Neural progenitor cell (in vitro differentiated cells): ENCODE results near the gene SLC6A11. TPM values are rescaled to one million over a fixed set of nuclear protein-coding genes. Genes with fewer than 3 reads are reported as not detected.

Experiments
- DNase-seq: peaks from one replicate; pipeline ENCODE4 v3.0.0-alpha.2; 2016; ENCODE audit warnings: low spot score
- H2AFZ ChIP-seq: fragments of 200-600 bp; sonication (generic); replicated peaks from 2 replicates; pipeline ENCODE4 v1.6.1; 2016; ENCODE audit warnings: antibody characterized with exemption
- H3F3A ChIP-seq: fragments of 200-600 bp; sonication (generic); 2 replicates; pipeline ENCODE4 v1.6.1; 2016; ENCODE audit warnings: antibody characterized with exemption, low read depth
- H3K27ac ChIP-seq: fragments of 200-600 bp; sonication (generic); 2 replicates; pipeline ENCODE4 v1.5.1; 2016; ENCODE audit warnings: mild to moderate bottlenecking
- H3K27me3 ChIP-seq: fragments of 200-600 bp; sonication (generic); 2 replicates; pipeline ENCODE4 v1.6.1; 2016; ENCODE audit warnings: mild to moderate bottlenecking, moderate library complexity
- H3K36me3 ChIP-seq: fragments of 200-600 bp; sonication (generic); 2 replicates; pipeline ENCODE4 v1.5.1; 2016
- H3K4me1 ChIP-seq: fragments of 200-600 bp; sonication (generic); 2 replicates; pipeline ENCODE4 v1.6.1; 2016; ENCODE audit warnings: mixed run types
- H3K4me2 ChIP-seq: fragments of 200-600 bp; sonication (generic); 2 replicates; pipeline ENCODE4 v1.6.1; 2016
- H3K4me3 ChIP-seq: fragments of 200-600 bp; sonication (generic); 2 replicates; pipeline ENCODE4 v1.5.1; 2016
- H3K79me2 ChIP-seq: fragments of 200-600 bp; sonication (generic); 2 replicates; pipeline ENCODE4 v1.6.1; 2016; ENCODE audit warnings: low read depth
- H3K9ac ChIP-seq: fragments of 200-600 bp; sonication (generic); 2 replicates; pipeline ENCODE4 v1.6.1; 2016
- H3K9me3 ChIP-seq: fragments of 200-600 bp; sonication (generic); 2 replicates; pipeline ENCODE4 v1.5.1; 2016; ENCODE audit warnings: low read depth
- H4K20me1 ChIP-seq: fragments of 200-600 bp; sonication (generic); 2 replicates; pipeline ENCODE4 v1.6.1; 2016; ENCODE audit warnings: low read depth
- H3K27ac Mint-ChIP-seq: 3 replicates; pipeline ENCODE4 v1.8.0; 2021; ENCODE audit warnings: mixed read lengths
- H3K27me3 Mint-ChIP-seq: 2 replicates; pipeline ENCODE4 v1.8.0; 2022; ENCODE audit warnings: low read depth, mild to moderate bottlenecking, inconsistent platforms, moderate library complexity, mixed read lengths; ENCODE audit not compliant: insufficient read depth
- H3K36me3 Mint-ChIP-seq: 3 replicates; pipeline ENCODE4 v1.8.0; 2021; ENCODE audit warnings: mixed read lengths
- H3K4me1 Mint-ChIP-seq: 3 replicates; pipeline ENCODE4 v1.8.0; 2021; ENCODE audit warnings: mixed read lengths
- H3K4me3 Mint-ChIP-seq: 3 replicates; pipeline ENCODE4 v1.8.0; 2021; ENCODE audit warnings: mild to moderate bottlenecking, moderate library complexity, mixed read lengths
- H3K9me3 Mint-ChIP-seq: 3 replicates; pipeline ENCODE4 v1.8.0; 2020; ENCODE audit warnings: mixed read lengths
- CTCF ChIP-seq: fragments of 200-600 bp; sonication (generic); IDR thresholded peaks from 2 replicates; pipeline ENCODE4 v1.5.1; 2017; ENCODE audit warnings: antibody characterized with exemption, mild to moderate bottlenecking
- EZH2 ChIP-seq: fragments of 200-600 bp; sonication (generic); IDR thresholded peaks from 2 replicates; pipeline ENCODE4 v1.6.1; 2017; ENCODE audit warnings: antibody characterized with exemption, mild to moderate bottlenecking, moderate library complexity
- EZH2phosphoT487 ChIP-seq: fragments of 200-600 bp; sonication (generic); IDR thresholded peaks from 2 replicates; pipeline ENCODE4 v1.6.1; 2017; ENCODE audit warnings: antibody characterized with exemption
- total RNA-seq: library from RNA; depleted of rRNA; stranded (reverse); fragments of >200 nt; gene quantifications from 2 replicates; pipeline ENCODE4 v1.2.3, GENCODE V29; 2015; ENCODE audit warnings: low replicate concordance

SLC6A11 gene
- total RNA-seq, 1 donor from 2014 or later = 0.86 TPM

GRCh38 chr3:10956531-10956930 is 140.5 kb downstream of the SLC6A11 start:
- Histone ChIP-seq H3F3A (no peaks in the 10 kb centered on the region), H3K27ac (no peak overlapping the region), H4K20me1 (no peaks in the 10 kb centered on the region), H3K9ac (no peak overlapping the region), H3K79me2 (no peaks in the 10 kb centered on the region), H3K27me3 (no peaks in the 10 kb centered on the region), H3K36me3 (no peaks in the 10 kb centered on the region), H3K4me1 (no peaks in the 10 kb centered on the region), H3K9me3 (no peaks in the 10 kb centered on the region), H3K4me2 (no peak overlapping the region), H2AFZ (no peak overlapping the region), H3K4me3 (no peak overlapping the region)
- Mint-ChIP-seq H3K36me3 (no peaks in the 10 kb centered on the region), H3K4me1 (peaks cover 22% of the 10 kb centered on the region), H3K27me3 (peaks cover 7% of the 10 kb centered on the region), H3K27ac (no peak overlapping the region), H3K4me3 (no peak overlapping the region), H3K9me3 (no peaks in the 10 kb centered on the region)
- DNase-seq = no peak
- TF ChIP-seq EZH2phosphoT487 (no peak), EZH2 (no peak), CTCF (no peak)

GRCh38 chr3:10956986-10957385 is 141.0 kb downstream of the SLC6A11 start:
- no peak overlapping the region for H3K4me3 Mint-ChIP-seq
- H3F3A ChIP-seq = no peaks in the 10 kb centered on the region
- no peak overlapping the region for H2AFZ ChIP-seq
- no peak overlapping the region for H3K4me3 ChIP-seq
- H3K9me3 Mint-ChIP-seq = no peaks in the 10 kb centered on the region
- no peaks in the 10 kb centered on the region for H3K36me3 ChIP-seq
- H3K27ac Mint-ChIP-seq = no peak overlapping the region
- peaks cover 8% of the 10 kb centered on the region for H3K27me3 Mint-ChIP-seq
- no peak overlapping the region for H3K9ac ChIP-seq
- H3K4me2 ChIP-seq = no peak overlapping the region
- no peaks in the 10 kb centered on the region for H3K79me2 ChIP-seq
- peak; percentile 15 for DNase-seq
- no peaks in the 10 kb centered on the region for H4K20me1 ChIP-seq
- H3K27ac ChIP-seq = no peak overlapping the region
- no peaks in the 10 kb centered on the region for H3K36me3 Mint-ChIP-seq
- H3K4me1 ChIP-seq = no peaks in the 10 kb centered on the region
- TF ChIP-seq CTCF (no peak), EZH2phosphoT487 (no peak), EZH2 (no peak)
- H3K27me3 ChIP-seq = no peaks in the 10 kb centered on the region
- H3K9me3 ChIP-seq = no peaks in the 10 kb centered on the region
- H3K4me1 Mint-ChIP-seq = peaks cover 24% of the 10 kb centered on the region

GRCh38 chr3:10957976-10958749 is 142.1 kb downstream of the SLC6A11 start:
- TF ChIP-seq EZH2phosphoT487 (no peak), EZH2 (no peak), CTCF (no peak)
- H3K9me3 Mint-ChIP-seq = no peaks in the 10 kb centered on the region
- no peaks in the 10 kb centered on the region for H3F3A ChIP-seq
- no peak overlapping the region for H3K4me3 ChIP-seq
- no peak overlapping the region for H3K9ac ChIP-seq
- no peak overlapping the region for H3K4me3 Mint-ChIP-seq
- no peak overlapping the region for H3K4me2 ChIP-seq
- H3K79me2 ChIP-seq = no peaks in the 10 kb centered on the region
- H3K27me3 ChIP-seq = no peaks in the 10 kb centered on the region
- H2AFZ ChIP-seq = no peak overlapping the region
- H4K20me1 ChIP-seq = no peaks in the 10 kb centered on the region
- H3K9me3 ChIP-seq = no peaks in the 10 kb centered on the region
- DNase-seq = no peak
- no peak overlapping the region for H3K27ac Mint-ChIP-seq
- H3K36me3 ChIP-seq = no peaks in the 10 kb centered on the region
- no peaks in the 10 kb centered on the region for H3K4me1 ChIP-seq
- no peak overlapping the region for H3K27ac ChIP-seq
- peaks cover 33% of the 10 kb centered on the region for H3K4me1 Mint-ChIP-seq
- H3K36me3 Mint-ChIP-seq = no peaks in the 10 kb centered on the region
- H3K27me3 Mint-ChIP-seq = peaks cover 11% of the 10 kb centered on the region
